ENCODE results near the gene RALGPS1. TPM values are rescaled to one million over a fixed set of nuclear protein-coding genes. Genes with fewer than 3 reads are reported as not detected.

Gene RALGPS1
- total RNA-seq, 6 donors from 2014 or later: 12.3 to 52.4 (median 17.1) TPM

GRCh38 chr9:127181595-127182190 is 267.1 kb downstream of the RALGPS1 start:
- peak in 1 of 2 donors; percentile 5 for DNase-seq
- Histone ChIP-seq H3K4me3 (no peak overlapping the region), H3K9me3 (no peaks in the 10 kb centered on the region), H3K27me3 (no peaks in the 10 kb centered on the region), H3K36me3 (no peaks in the 10 kb centered on the region), H3K4me1 (peaks cover 5 to 16% (median 12%) of the 10 kb centered on the region in 4 donors), H3K27ac (no peak overlapping the region)
- no peak for ATAC-seq (ENCODE audit: low FRiP score in 2 of 2)
- TF ChIP-seq CTCF (IDR thresholded peaks at IDR 0.05) (no peak), POLR2AphosphoS5 (IDR thresholded peaks at IDR 0.05) (no peak), POLR2A (IDR thresholded peaks at IDR 0.05) (no peak), EP300 (IDR thresholded peaks at IDR 0.05) (no peak)
- 90 to 92% methylated on average over 6 of the region's 6 CpGs for WGBS, 2 donors

- DNase-seq: no peak
- H3K4me1 ChIP-seq: peaks cover 11 to 30% (median 21%) of the 10 kb centered on the region in 4 donors
- 91 to 96% methylated on average over 11 to 14 of the region's 14 CpGs for WGBS, 2 donors
Observed at GRCh38 chr9:127182901-127183746, 268.5 kb downstream of the RALGPS1 start.

GRCh38 chr9:127183814-127184582 is 269.4 kb downstream of the RALGPS1 start:
- no peak overlapping the region for H3K4me3 ChIP-seq
- TF ChIP-seq CTCF (IDR thresholded peaks at IDR 0.05): no peak
- TF ChIP-seq EP300 (IDR thresholded peaks at IDR 0.05): peak in 1 of 4 donors; percentile 17
- peak in 1 of 2 donors; percentile 54 for TF ChIP-seq POLR2AphosphoS5 (IDR thresholded peaks at IDR 0.05)
- no peak for TF ChIP-seq POLR2A (IDR thresholded peaks at IDR 0.05)
- H3K36me3 ChIP-seq: no peaks in the 10 kb centered on the region
- no peak for ATAC-seq (ENCODE audit: low FRiP score in 2 of 2)
- H3K9me3 ChIP-seq: no peaks in the 10 kb centered on the region
- H3K27ac ChIP-seq: peak overlapping the region in 2 of 4 donors; percentile 37 to 55
- 78 to 83% methylated on average over 14 to 17 of the region's 17 CpGs for WGBS, 2 donors
- DNase-seq: no peak
- H3K27me3 ChIP-seq: no peaks in the 10 kb centered on the region
- peaks cover 11 to 35% (median 22%) of the 10 kb centered on the region in 4 donors for H3K4me1 ChIP-seq

More at GRCh38 chr9:127182901-127183746, 268.5 kb downstream of the RALGPS1 start:
- no peak for ATAC-seq (ENCODE audit: low FRiP score in 2 of 2)
- Histone ChIP-seq H3K4me3 (no peak overlapping the region), H3K27ac (no peak overlapping the region), H3K9me3 (no peaks in the 10 kb centered on the region), H3K27me3 (no peaks in the 10 kb centered on the region), H3K36me3 (no peaks in the 10 kb centered on the region)
- no peak for TF ChIP-seq CTCF (IDR thresholded peaks at IDR 0.05)

- Histone ChIP-seq H3K4me3 (no peak overlapping the region), H3K9me3 (no peaks in the 10 kb centered on the region), H3K27ac (peak overlapping the region in 2 of 4 donors; percentile 37 to 55), H3K4me1 (peaks cover 11 to 35% (median 22%) of the 10 kb centered on the region in 4 donors), H3K36me3 (no peaks in the 10 kb centered on the region), H3K27me3 (no peaks in the 10 kb centered on the region)
- TF ChIP-seq POLR2A (IDR thresholded peaks at IDR 0.05) (no peak), CTCF (IDR thresholded peaks at IDR 0.05) (no peak), POLR2AphosphoS5 (IDR thresholded peaks at IDR 0.05) (no peak), EP300 (IDR thresholded peaks at IDR 0.05) (no peak)
- no peak for DNase-seq
- WGBS, 2 donors: 81 to 94% methylated on average over 4 to 6 of the region's 10 CpGs
- no peak for ATAC-seq (ENCODE audit: low FRiP score in 2 of 2)
Observed at GRCh38 chr9:127184641-127185040, 270.1 kb downstream of the RALGPS1 start.
